ENCODE data around the gene NTF4.

NTF4 gene

DNA sequence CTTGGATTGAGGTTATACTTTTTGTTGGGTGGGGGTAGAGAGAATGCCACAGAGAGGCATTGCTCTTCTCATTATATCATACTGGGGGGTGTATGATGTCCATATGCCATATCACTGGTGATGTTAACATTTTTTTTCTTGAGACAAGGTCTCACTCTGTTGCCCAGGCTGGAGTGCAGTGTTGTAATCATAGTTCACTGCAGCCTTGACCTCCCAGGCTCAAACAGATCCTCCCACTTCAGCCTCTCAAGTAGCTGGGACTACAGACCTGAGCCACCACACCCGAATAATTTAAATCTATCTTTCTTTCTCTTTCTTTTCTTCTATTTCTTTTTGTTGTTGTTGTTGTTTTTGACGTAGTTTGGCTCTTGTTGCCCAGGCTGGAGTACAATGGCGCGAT is 15.8 kb upstream of the NTF4 start:
- no peak for ATAC-seq
- TF ChIP-seq, protein P1, sequence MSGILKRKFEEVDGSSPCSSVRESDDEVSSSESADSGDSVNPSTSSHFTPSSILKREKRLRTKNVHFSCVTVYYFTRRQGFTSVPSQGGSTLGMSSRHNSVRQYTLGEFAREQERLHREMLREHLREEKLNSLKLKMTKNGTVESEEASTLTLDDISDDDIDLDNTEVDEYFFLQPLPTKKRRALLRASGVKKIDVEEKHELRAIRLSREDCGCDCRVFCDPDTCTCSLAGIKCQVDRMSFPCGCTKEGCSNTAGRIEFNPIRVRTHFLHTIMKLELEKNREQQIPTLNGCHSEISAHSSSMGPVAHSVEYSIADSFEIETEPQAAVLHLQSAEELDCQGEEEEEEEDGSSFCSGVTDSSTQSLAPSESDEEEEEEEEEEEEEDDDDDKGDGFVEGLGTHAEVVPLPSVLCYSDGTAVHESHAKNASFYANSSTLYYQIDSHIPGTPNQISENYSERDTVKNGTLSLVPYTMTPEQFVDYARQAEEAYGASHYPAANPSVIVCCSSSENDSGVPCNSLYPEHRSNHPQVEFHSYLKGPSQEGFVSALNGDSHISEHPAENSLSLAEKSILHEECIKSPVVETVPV (CRISPR knock-in tag; IDR thresholded peaks at IDR 0.05), result no peak
- TF ChIP-seq, protein P2, sequence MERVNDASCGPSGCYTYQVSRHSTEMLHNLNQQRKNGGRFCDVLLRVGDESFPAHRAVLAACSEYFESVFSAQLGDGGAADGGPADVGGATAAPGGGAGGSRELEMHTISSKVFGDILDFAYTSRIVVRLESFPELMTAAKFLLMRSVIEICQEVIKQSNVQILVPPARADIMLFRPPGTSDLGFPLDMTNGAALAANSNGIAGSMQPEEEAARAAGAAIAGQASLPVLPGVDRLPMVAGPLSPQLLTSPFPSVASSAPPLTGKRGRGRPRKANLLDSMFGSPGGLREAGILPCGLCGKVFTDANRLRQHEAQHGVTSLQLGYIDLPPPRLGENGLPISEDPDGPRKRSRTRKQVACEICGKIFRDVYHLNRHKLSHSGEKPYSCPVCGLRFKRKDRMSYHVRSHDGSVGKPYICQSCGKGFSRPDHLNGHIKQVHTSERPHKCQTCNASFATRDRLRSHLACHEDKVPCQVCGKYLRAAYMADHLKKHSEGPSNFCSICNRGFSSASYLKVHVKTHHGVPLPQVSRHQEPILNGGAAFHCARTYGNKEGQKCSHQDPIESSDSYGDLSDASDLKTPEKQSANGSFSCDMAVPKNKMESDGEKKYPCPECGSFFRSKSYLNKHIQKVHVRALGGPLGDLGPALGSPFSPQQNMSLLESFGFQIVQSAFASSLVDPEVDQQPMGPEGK (CRISPR knock-in tag; IDR thresholded peaks at IDR 0.05; ENCODE audit: borderline replicate concordance), result no peak
- TF ChIP-seq ZNF8 (CRISPR knock-in tag; IDR thresholded peaks at IDR 0.05), result no peak
- TF ChIP-seq, protein P3, sequence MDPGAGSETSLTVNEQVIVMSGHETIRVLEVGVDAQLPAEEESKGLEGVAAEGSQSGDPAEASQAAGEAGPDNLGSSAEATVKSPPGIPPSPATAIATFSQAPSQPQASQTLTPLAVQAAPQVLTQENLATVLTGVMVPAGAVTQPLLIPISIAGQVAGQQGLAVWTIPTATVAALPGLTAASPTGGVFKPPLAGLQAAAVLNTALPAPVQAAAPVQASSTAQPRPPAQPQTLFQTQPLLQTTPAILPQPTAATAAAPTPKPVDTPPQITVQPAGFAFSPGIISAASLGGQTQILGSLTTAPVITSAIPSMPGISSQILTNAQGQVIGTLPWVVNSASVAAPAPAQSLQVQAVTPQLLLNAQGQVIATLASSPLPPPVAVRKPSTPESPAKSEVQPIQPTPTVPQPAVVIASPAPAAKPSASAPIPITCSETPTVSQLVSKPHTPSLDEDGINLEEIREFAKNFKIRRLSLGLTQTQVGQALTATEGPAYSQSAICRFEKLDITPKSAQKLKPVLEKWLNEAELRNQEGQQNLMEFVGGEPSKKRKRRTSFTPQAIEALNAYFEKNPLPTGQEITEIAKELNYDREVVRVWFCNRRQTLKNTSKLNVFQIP (CRISPR knock-in tag; IDR thresholded peaks at IDR 0.05; ENCODE audit: borderline replicate concordance, low read depth), result no peak
- no peak for TF ChIP-seq CSDC2 (CRISPR knock-in tag; IDR thresholded peaks at IDR 0.05)
- no peak for TF ChIP-seq PPARA (CRISPR knock-in tag; IDR thresholded peaks at IDR 0.05; ENCODE audit: borderline replicate concordance)
- no peak for TF ChIP-seq ZFP30 (CRISPR knock-in tag; IDR thresholded peaks at IDR 0.05)
- TF ChIP-seq ISL1 (CRISPR knock-in tag; IDR thresholded peaks at IDR 0.05), result no peak
- no peak for TF ChIP-seq SNAI2 (CRISPR knock-in tag; IDR thresholded peaks at IDR 0.05)
- no peak for TF ChIP-seq ZNF565 (CRISPR knock-in tag; conservative IDR thresholded peaks at IDR 0.05; ENCODE audit: low read depth)
- TF ChIP-seq ZC3H10 (CRISPR knock-in tag; IDR thresholded peaks at IDR 0.05), result no peak
- no peak for TF ChIP-seq TCF4 (CRISPR knock-in tag; IDR thresholded peaks at IDR 0.05; ENCODE audit: borderline replicate concordance)
- TF ChIP-seq BACH2 (CRISPR knock-in tag; IDR thresholded peaks at IDR 0.05; ENCODE audit: borderline replicate concordance), result no peak
- no peak for TF ChIP-seq ZFP3 (CRISPR knock-in tag; IDR thresholded peaks at IDR 0.05)
- TF ChIP-seq, protein P4, sequence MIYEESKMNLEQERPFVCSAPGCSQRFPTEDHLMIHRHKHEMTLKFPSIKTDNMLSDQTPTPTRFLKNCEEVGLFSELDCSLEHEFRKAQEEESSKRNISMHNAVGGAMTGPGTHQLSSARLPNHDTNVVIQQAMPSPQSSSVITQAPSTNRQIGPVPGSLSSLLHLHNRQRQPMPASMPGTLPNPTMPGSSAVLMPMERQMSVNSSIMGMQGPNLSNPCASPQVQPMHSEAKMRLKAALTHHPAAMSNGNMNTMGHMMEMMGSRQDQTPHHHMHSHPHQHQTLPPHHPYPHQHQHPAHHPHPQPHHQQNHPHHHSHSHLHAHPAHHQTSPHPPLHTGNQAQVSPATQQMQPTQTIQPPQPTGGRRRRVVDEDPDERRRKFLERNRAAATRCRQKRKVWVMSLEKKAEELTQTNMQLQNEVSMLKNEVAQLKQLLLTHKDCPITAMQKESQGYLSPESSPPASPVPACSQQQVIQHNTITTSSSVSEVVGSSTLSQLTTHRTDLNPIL (CRISPR knock-in tag; IDR thresholded peaks at IDR 0.05; ENCODE audit: low read depth), result no peak
- no peak for TF ChIP-seq GLIS3 (CRISPR knock-in tag; IDR thresholded peaks at IDR 0.05)
- no peak for TF ChIP-seq TOX (CRISPR knock-in tag; IDR thresholded peaks at IDR 0.05; ENCODE audit: borderline replicate concordance)

DNA sequence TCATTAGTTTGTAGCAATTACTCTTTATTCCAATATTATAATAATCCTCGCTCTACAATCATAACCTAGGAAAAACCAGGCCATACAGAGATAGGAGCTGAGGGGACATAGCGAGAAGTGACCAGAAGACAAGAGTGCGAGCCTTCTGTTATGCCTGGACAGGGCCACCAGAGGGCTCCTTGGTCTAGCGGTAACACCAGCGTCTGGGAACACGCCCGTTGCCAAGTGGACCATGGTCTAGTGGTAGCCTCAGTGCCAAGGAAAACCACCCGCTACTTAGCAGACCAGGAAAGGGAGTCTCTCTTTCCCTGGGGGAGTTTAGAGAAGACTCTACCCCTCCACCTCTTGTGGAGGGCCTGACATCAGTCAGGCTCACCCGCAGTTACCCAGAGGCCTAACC is 10.3 kb upstream of the NTF4 start:
- ATAC-seq, result peak; percentile 45; the same call in 2 of the 3 replicates

DNA sequence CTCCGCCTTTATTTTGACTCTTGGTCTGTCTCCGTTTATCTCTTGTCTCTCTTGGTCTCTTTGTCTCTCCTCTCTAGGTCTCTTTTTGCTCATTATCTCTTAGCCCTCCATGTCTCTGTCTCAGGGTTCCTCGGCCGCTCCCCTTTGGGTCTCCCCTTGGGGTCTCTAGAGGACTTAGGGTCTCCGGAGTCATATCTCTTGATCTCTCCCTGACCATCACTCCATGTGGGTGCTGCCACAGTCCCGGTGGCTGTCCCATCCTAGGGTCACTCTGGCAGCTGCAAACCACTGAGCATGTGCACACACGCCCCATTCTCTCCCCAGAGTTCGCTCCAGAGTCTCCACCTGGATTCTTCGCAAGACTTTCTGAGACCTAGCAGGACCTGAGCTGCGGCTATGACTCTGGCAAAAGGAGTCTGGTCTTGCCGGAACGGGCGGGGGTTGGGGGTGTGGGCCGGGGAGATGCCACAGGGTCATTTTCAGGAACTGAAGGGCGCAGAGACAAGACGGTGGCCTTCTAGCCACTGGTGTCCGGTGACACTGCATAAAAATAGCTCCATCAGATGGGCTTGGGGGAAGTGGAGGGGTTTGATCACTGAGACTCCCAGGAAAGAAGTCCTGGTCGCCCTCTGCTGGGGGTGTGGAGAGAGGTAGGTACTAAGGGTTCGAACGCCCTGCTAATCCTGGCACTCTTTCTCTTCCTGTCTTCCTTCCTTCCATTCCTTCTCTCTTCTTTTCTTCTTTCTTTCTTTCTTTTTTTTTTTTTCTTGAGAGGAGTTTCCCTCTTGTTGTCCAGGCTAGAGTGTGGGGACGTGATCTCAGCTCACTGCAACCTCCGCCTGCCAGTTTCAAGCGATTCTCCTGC is 9.1 kb upstream of the NTF4 start:
- ATAC-seq, result peak; percentile 60
- TF ChIP-seq, protein P4 (CRISPR knock-in tag; IDR thresholded peaks at IDR 0.05; ENCODE audit: low read depth), result no peak
- TF ChIP-seq RARB (CRISPR knock-in tag; IDR thresholded peaks at IDR 0.05) (no peak), SNAI2 (CRISPR knock-in tag; IDR thresholded peaks at IDR 0.05) (no peak), ARNTL (CRISPR knock-in tag; IDR thresholded peaks at IDR 0.05; ENCODE audit: borderline replicate concordance, low read depth) (no peak), TOX (CRISPR knock-in tag; IDR thresholded peaks at IDR 0.05; ENCODE audit: borderline replicate concordance) (no peak), ZFP3 (CRISPR knock-in tag; IDR thresholded peaks at IDR 0.05) (no peak), ZC3H10 (CRISPR knock-in tag; IDR thresholded peaks at IDR 0.05) (no peak)
- TF ChIP-seq, protein P2 (CRISPR knock-in tag; IDR thresholded peaks at IDR 0.05; ENCODE audit: borderline replicate concordance), result no peak
- TF ChIP-seq, protein P1 (CRISPR knock-in tag; IDR thresholded peaks at IDR 0.05), result no peak

Measured in SK-N-SH treated with all-trans-retinoic acid at 6 μM for 48 hours (cell line).